HG02981 (cell line): Measurements from ENCODE around the gene CDPF1.

ENCODE experiments used
- ATAC-seq: cut with Tn5 transposase; IDR thresholded peaks from one replicate; pipeline ENCODE4 v1.9.1; 2021; ENCODE audit warnings: mild to moderate bottlenecking, moderate library complexity; ENCODE audit not compliant: unreplicated experiment

CDPF1 gene

GRCh38 chr22:46250035-46250782, at the start of gene CDPF1:
Gene CDPF1 (minus strand): TSS chr22:46250293. CDS start chr22:46248284, 2,009 bp downstream.
- ATAC-seq, result peak; percentile 80

- ATAC-seq, result no peak
Observed at GRCh38 chr22:46299101-46299500, 49.0 kb upstream of the CDPF1 start.

- peak; percentile 14 for ATAC-seq
Observed at GRCh38 chr22:46297151-46297812, 47.2 kb upstream of the CDPF1 start.

GRCh38 chr22:46296257-46297150, 46.4 kb upstream of the CDPF1 start, which contains the start of gene GTSE1:
Gene GTSE1 (plus strand): TSS chr22:46296870. CDS start chr22:46297401, 531 bp downstream.
- peak; percentile 95 for ATAC-seq

GRCh38 chr22:46295277-46295971, 45.3 kb upstream of the CDPF1 start:
- no peak for ATAC-seq

GRCh38 chr22:46294784-46295183, 44.7 kb upstream of the CDPF1 start:
- no peak for ATAC-seq

GRCh38 chr22:46293577-46294260, 43.6 kb upstream of the CDPF1 start:
- no peak for ATAC-seq

GRCh38 chr22:46292732-46293131, 42.6 kb upstream of the CDPF1 start:
- no peak for ATAC-seq

- no peak for ATAC-seq
Observed at GRCh38 chr22:46292173-46292572, 42.1 kb upstream of the CDPF1 start.

- ATAC-seq, result no peak
Observed at GRCh38 chr22:46290843-46291785, 41.0 kb upstream of the CDPF1 start.

- ATAC-seq, result no peak
Observed at GRCh38 chr22:46290121-46290842, 40.2 kb upstream of the CDPF1 start.

GRCh38 chr22:46289244-46289891, 39.3 kb upstream of the CDPF1 start:
- ATAC-seq, result no peak

- no peak for ATAC-seq
Observed at GRCh38 chr22:46288846-46289243, 38.8 kb upstream of the CDPF1 start.

- ATAC-seq, result peak; percentile 77
Observed at GRCh38 chr22:46287873-46288751, 38.0 kb upstream of the CDPF1 start.

GRCh38 chr22:46286941-46287872, 37.1 kb upstream of the CDPF1 start:
- ATAC-seq, result no peak

- ATAC-seq, result no peak
Observed at GRCh38 chr22:46286006-46286405, 35.9 kb upstream of the CDPF1 start.
